Fibroblast of the aortic adventitia (primary cell): Measurements from ENCODE around the gene WDR91. TPM values are rescaled to one million over a fixed set of nuclear protein-coding genes. Genes with fewer than 3 reads are reported as not detected.
A peak's percentile ranks its signal among the peaks of the same experiment; 100 is the strongest.
"Not testable (repeated sequence)": the region's sequence is repeated elsewhere in the genome, so short reads cannot be mapped to it uniquely, and the experiment has no call there.

Experiments
- DNase-seq: peaks from one replicate; pipeline ENCODE4 v3.0.0-alpha.2; 2010; ENCODE audit warnings: low read depth
- H3K4me3 ChIP-seq: 2 replicates; pipeline ENCODE4 v1.5.1; 2011; ENCODE audit warnings: low read depth, mild to moderate bottlenecking, control low read depth, low read length, moderate library complexity
- total RNA-seq: library from RNA; depleted of rRNA; stranded (reverse); fragments of >200 nt; gene quantifications from 2 replicates; pipeline ENCODE4 v1.2.3, GENCODE V29; 2012; ENCODE audit warnings: low replicate concordance
- TF ChIP-seq, protein P1 (sequence below): IDR thresholded peaks from 2 replicates; pipeline ENCODE4 v1.5.1; 2011; ENCODE audit warnings: mild to moderate bottlenecking, low read length, control low read depth, inconsistent platforms; ENCODE audit not compliant: insufficient read depth

The WDR91 gene
- total RNA-seq, 1 donor = 6.5 TPM

DNA sequence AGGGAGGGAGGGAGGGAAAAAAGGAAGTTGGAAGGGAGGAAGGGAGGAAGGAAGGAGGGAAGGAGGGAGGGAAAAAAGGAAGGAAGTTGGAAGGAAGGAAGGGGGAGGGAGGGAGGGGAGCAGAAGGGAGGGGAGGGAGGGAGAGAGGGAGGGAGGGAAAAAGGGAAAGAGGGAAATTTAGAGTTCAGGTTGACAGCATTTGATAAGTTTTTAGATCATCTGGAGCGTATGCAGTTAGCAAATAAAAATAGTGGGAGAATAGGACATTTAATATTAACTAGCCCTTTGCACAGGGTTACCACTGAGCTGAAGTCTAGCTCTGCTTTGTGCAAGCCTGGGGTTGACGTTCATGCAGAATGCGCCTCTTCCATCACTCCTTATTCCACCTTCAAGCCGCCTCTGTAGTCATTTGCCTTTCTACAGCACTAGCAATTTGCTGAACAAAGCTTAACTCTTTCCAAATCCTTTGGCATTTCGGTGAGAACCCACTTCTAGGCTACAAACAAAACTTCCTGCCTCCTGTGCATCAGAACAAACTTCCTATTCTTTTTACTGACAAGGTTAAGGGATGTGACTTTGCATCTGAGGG, 30.9 kb upstream of the WDR91 start:
- no peak for DNase-seq
- H3K4me3 ChIP-seq = no peak overlapping the region
- TF ChIP-seq, protein P1, sequence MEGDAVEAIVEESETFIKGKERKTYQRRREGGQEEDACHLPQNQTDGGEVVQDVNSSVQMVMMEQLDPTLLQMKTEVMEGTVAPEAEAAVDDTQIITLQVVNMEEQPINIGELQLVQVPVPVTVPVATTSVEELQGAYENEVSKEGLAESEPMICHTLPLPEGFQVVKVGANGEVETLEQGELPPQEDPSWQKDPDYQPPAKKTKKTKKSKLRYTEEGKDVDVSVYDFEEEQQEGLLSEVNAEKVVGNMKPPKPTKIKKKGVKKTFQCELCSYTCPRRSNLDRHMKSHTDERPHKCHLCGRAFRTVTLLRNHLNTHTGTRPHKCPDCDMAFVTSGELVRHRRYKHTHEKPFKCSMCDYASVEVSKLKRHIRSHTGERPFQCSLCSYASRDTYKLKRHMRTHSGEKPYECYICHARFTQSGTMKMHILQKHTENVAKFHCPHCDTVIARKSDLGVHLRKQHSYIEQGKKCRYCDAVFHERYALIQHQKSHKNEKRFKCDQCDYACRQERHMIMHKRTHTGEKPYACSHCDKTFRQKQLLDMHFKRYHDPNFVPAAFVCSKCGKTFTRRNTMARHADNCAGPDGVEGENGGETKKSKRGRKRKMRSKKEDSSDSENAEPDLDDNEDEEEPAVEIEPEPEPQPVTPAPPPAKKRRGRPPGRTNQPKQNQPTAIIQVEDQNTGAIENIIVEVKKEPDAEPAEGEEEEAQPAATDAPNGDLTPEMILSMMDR = no peak

DNA sequence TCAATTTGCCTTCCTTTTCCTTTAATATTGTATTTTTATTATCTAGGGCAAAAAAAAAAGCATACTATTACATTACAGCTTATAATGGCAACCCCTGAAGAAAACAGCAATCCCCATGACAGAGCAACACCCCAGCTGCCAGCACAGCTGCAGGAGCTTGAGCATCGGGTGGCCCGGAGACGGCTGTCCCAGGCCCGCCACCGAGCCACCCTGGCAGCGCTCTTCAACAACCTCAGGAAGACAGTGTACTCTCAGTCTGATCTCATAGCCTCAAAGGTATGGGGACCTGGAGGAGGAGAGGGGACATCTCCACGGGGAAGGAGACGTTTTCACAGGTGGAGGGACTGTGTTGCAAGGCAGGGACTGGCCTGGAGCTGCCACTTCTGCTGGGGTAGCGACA, 29.1 kb upstream of the WDR91 start:
- TF ChIP-seq, protein P1 = no peak
- no peak for DNase-seq
- H3K4me3 ChIP-seq = no peak overlapping the region

DNA sequence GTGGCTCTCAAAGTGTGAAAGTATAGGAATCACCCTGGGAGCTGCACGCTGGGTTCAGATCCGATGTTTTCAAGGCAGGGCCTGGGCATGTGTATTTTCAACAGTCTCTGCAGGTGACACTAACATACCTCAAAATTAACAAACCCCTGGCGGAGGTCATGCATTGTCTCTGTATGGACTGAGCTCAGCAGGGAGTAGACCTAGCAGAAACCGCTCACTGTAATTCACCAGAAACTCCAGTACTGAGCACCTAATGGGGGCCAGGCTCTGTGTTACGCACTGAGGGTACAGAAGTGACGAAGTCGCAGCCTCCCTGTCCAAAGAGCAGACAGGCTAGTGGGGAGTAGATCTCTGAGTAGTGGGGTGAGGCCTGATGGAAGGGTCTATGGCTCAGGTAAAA, 27.9 kb upstream of the WDR91 start:
- TF ChIP-seq, protein P1 = no peak
- H3K4me3 ChIP-seq = no peak overlapping the region

DNA sequence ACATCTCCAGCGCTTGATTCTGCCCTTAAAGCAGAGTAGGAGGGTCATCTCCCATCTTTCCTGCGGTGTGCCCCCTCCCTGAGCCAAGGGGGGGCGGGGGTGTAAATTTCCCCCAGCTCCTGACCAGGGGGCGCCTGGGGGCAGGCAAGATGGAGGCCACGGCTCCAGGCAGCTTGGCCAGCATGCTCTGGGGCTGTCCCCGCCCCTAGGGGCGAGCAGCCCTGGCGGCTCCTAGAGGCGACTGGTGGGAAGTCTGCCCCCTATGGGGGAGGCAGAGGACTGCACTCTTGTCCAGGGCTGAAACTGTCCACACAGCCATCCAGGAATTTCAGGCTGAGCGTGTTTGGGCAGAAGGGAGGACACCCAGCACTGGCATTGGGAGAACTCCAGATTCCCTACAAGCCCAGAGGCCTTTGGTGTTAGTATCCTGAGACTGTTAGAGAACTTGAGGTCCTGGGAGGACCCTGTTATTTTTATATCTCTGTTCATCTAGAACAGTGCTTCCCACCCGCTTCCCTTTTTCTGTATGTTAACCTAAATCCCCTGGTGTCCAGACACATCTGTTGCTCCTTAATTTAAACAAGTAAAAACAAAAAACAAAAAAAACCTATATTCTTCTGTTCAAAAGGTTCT, 26.9 kb upstream of the WDR91 start:
- TF ChIP-seq, protein P1 = peak; percentile 40
- H3K4me3 ChIP-seq = no peak overlapping the region
- DNase-seq = no peak

More for the DNA sequence above, 27.9 kb upstream of the WDR91 start:
- DNase-seq = no peak

DNA sequence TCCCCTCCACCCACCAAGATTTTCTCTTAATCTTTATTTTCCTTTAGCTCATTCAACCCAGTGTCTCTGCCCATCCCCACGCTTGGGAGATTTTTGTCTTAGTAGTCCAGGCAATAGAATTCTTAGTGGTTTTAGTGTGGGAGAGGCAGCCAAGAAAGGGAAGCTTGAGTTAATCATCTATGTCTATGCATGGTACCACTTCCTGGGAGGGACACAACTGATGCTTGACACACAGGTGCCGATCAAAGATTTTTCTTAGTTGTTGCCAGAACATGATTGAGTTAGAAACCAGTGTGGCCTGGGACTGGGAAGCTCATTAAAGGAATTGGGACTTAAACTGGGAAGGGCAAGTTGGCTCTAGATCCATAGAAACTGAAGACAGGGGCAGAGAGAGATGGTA, 25.4 kb upstream of the WDR91 start:
- TF ChIP-seq, protein P1 = no peak
- H3K4me3 ChIP-seq = no peak overlapping the region
- no peak for DNase-seq

DNA sequence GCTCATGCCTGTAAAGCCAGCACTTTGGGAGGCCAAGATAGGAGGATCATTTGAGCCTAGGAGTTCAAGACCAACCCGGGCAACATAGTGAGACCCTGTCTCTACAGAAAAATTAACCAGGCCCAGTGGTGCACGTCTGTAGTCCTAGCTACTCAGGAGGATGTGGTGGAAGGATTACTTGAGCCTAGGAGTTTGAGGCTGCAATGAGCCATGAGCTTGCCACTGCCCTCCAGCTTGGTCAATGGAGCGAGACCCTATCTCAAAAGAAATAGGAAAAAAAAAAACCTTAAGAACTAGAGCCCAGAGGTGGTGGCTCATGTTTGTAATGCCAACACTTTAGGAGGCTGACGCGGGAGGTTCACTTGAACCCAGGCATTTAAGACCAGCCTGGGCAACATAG, 24.5 kb upstream of the WDR91 start:
- TF ChIP-seq, protein P1 = no peak
- no peak overlapping the region for H3K4me3 ChIP-seq
- DNase-seq = no peak

DNA sequence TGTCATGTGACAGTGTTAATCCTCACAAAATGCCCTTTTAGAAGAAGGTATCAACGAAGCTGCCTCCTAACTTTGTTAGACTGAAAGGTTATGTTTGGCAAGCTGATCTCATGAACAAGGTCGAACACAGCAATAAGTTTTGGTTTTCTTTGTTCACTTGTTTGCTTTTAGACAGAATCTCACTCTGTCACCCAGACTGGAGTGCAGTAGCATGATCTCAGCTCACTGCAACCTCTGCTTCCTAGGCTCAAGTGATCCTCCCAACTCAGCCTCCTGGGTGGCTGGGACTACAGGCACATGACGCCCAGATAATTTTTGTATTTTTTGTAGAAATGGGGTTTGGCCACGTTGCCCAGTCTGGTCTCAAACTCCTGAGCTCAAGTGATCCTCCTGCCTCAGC, 23.4 kb upstream of the WDR91 start:
- H3K4me3 ChIP-seq = no peak overlapping the region
- TF ChIP-seq, protein P1 = no peak
- no peak for DNase-seq

DNA sequence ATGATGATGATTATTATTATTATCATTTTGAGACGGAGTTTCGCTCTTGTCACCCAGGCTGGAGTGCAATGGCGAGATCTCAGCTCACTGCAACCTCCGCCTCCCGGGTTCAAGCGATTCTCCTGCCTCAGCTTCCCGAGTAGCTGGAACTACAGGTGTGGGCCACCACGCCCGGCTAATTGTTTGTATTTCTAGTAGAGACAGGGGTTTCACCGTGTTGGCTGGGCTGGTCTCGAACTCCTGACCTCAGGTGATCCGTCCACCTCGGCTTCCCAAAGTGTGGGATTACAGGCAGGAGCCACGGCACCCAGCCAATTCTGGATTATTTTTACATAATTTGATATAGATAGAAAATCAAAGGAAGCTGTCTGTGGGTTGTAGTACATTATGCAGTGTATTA, 22.8 kb upstream of the WDR91 start:
- not testable (repeated sequence) for DNase-seq, H3K4me3 ChIP-seq
